Hepatocyte (in vitro differentiated cells): ENCODE data around the gene GMDS. TPM values are rescaled to one million over a fixed set of nuclear protein-coding genes. Genes with fewer than 3 reads are reported as not detected.

Source experiments
- DNase-seq: peaks from one replicate; pipeline ENCODE4 v3.0.0-alpha.2; 2016; ENCODE audit warnings: low spot score
- H2AFZ ChIP-seq: fragments of 200-600 bp; sonication (generic); 2 replicates; pipeline ENCODE4 v1.6.0; 2016; ENCODE audit warnings: antibody characterized with exemption, mild to moderate bottlenecking
- H3K27ac ChIP-seq: fragments of 200-600 bp; sonication (generic); 2 replicates; pipeline ENCODE4 v1.5.1; 2016; ENCODE audit warnings: mild to moderate bottlenecking
- H3K27me3 ChIP-seq: fragments of 200-600 bp; sonication (generic); 2 replicates; pipeline ENCODE4 v1.6.1; 2016
- H3K36me3 ChIP-seq: fragments of 200-600 bp; sonication (generic); replicated peaks from 2 replicates; pipeline ENCODE4 v1.5.1; 2016; ENCODE audit warnings: low read depth; ENCODE audit not compliant: insufficient read depth
- H3K4me1 ChIP-seq: fragments of 200-600 bp; sonication (generic); 2 replicates; pipeline ENCODE4 v1.5.1; 2016; ENCODE audit warnings: mild to moderate bottlenecking, moderate library complexity; ENCODE audit not compliant: insufficient read depth
- H3K4me2 ChIP-seq: fragments of 200-600 bp; sonication (generic); 2 replicates; pipeline ENCODE4 v1.6.0; 2016
- H3K4me3 ChIP-seq: fragments of 200-600 bp; sonication (generic); 2 replicates; pipeline ENCODE4 v1.5.1; 2016; ENCODE audit warnings: mild to moderate bottlenecking
- H3K79me2 ChIP-seq: fragments of 200-600 bp; sonication (generic); 2 replicates; pipeline ENCODE4 v1.6.0; 2017; ENCODE audit warnings: mild to moderate bottlenecking
- H3K9me2 ChIP-seq: fragments of 200-600 bp; sonication (generic); replicated peaks from 2 replicates; pipeline ENCODE4 v1.6.0; 2017; ENCODE audit warnings: mild to moderate bottlenecking; ENCODE audit not compliant: insufficient read depth
- H3K9me3 ChIP-seq: fragments of 200-600 bp; sonication (generic); 2 replicates; pipeline ENCODE4 v1.5.1; 2016; ENCODE audit warnings: low read depth, mild to moderate bottlenecking
- H4K20me1 ChIP-seq: fragments of 200-600 bp; sonication (generic); 2 replicates; pipeline ENCODE4 v1.6.0; 2016; ENCODE audit warnings: mild to moderate bottlenecking; ENCODE audit not compliant: insufficient read depth, poor library complexity, severe bottlenecking
- CTCF ChIP-seq: fragments of 200-600 bp; sonication (generic); IDR thresholded peaks from 2 replicates; pipeline ENCODE4 v1.5.1; 2016; ENCODE audit warnings: antibody characterized with exemption, mild to moderate bottlenecking; ENCODE audit not compliant: poor library complexity
- EZH2 ChIP-seq: fragments of 200-600 bp; sonication (generic); IDR thresholded peaks from 2 replicates; pipeline ENCODE4 v1.6.1; 2016; ENCODE audit warnings: antibody characterized with exemption, mild to moderate bottlenecking, borderline replicate concordance
- EZH2phosphoT487 ChIP-seq: fragments of 200-600 bp; sonication (generic); IDR thresholded peaks from one replicate; pipeline ENCODE4 v1.6.1; 2018; ENCODE audit warnings: antibody characterized with exemption, mild to moderate bottlenecking, low read depth, moderate library complexity; ENCODE audit not compliant: unreplicated experiment, severe bottlenecking
- WGBS: methylation state at CpG from one replicate; pipeline ENCODE4 v1.1.6; 2016; ENCODE audit warnings: low lambda C conversion rate; ENCODE audit errors: missing lambda C conversion rate; 5-methylcytosine and 5-hydroxymethylcytosine counted together
- polyA plus RNA-seq: library from polyadenylated mRNA; unstranded; fragments of >200 nt; fragmentation: Nextera tagmentation; extraction: Ambion mirVana; gene quantifications from 2 replicates; pipeline ENCODE4 v1.2.1, GENCODE V29; 2016
- total RNA-seq: library from RNA; depleted of rRNA; stranded (reverse); fragments of >200 nt; gene quantifications from 2 replicates; pipeline ENCODE4 v1.2.3, GENCODE V29; 2014

The GMDS gene
- total and polyA plus RNA-seq, 2 experiments from 2014 or later, result 20.7 to 32.6 TPM

GRCh38 chr6:1627827-1628560 lies 617.4 kb downstream of the GMDS start:
- Histone ChIP-seq H3K36me3 (no peaks in the 10 kb centered on the region), H3K9me2 (no peaks in the 10 kb centered on the region), H2AFZ (no peak overlapping the region), H3K4me2 (no peak overlapping the region), H3K79me2 (no peaks in the 10 kb centered on the region), H3K9me3 (no peaks in the 10 kb centered on the region), H3K27ac (no peak overlapping the region), H3K4me1 (peaks cover 14% of the 10 kb centered on the region), H3K4me3 (no peak overlapping the region), H4K20me1 (no peaks in the 10 kb centered on the region), H3K27me3 (peaks cover 68% of the 10 kb centered on the region)
- TF ChIP-seq EZH2, result no peak
- TF ChIP-seq EZH2phosphoT487, result no peak
- no peak for TF ChIP-seq CTCF
- no peak for DNase-seq
- 38% methylated on average over 10 of the region's 10 CpGs for WGBS

GRCh38 chr6:1626481-1626880 lies 618.9 kb downstream of the GMDS start:
- H3K4me2 ChIP-seq, result no peak overlapping the region
- TF ChIP-seq EZH2, result no peak
- no peak for TF ChIP-seq EZH2phosphoT487
- no peak for TF ChIP-seq CTCF
- no peaks in the 10 kb centered on the region for H3K79me2 ChIP-seq
- no peak overlapping the region for H3K4me3 ChIP-seq
- 48% methylated on average over 4 of the region's 4 CpGs for WGBS
- peaks cover 14% of the 10 kb centered on the region for H3K4me1 ChIP-seq
- H3K36me3 ChIP-seq, result no peaks in the 10 kb centered on the region
- no peaks in the 10 kb centered on the region for H3K9me2 ChIP-seq
- DNase-seq, result no peak
- H2AFZ ChIP-seq, result no peak overlapping the region
- no peak overlapping the region for H3K27ac ChIP-seq
- peaks cover 84% of the 10 kb centered on the region for H3K27me3 ChIP-seq
- H4K20me1 ChIP-seq, result no peaks in the 10 kb centered on the region
- no peaks in the 10 kb centered on the region for H3K9me3 ChIP-seq

- Histone ChIP-seq H3K79me2 (no peaks in the 10 kb centered on the region), H3K9me2 (no peaks in the 10 kb centered on the region), H3K9me3 (no peaks in the 10 kb centered on the region), H2AFZ (no peak overlapping the region), H3K27ac (no peak overlapping the region), H3K4me2 (no peak overlapping the region), H3K36me3 (no peaks in the 10 kb centered on the region), H3K27me3 (peaks cover 89% of the 10 kb centered on the region), H4K20me1 (no peaks in the 10 kb centered on the region), H3K4me3 (no peak overlapping the region), H3K4me1 (peaks cover 14% of the 10 kb centered on the region)
- TF ChIP-seq EZH2phosphoT487 (no peak), CTCF (no peak), EZH2 (no peak)
- DNase-seq, result no peak
- 50% methylated on average over 18 of the region's 18 CpGs for WGBS
Observed at GRCh38 chr6:1625794-1626435, 619.5 kb downstream of the GMDS start.
